MCF 10A (cell line): ENCODE measurements around the gene GNAL. TPM values are rescaled to one million over a fixed set of nuclear protein-coding genes. Genes with fewer than 3 reads are reported as not detected.

ENCODE experiments used
- BruUV-seq: library from RNA; stranded (reverse); fragments of 400-500 nt; replicated peaks from 2 replicates; lab custom pipeline; 2021; lab: Mats Ljungman, UMichigan
- CTCF ChIA-PET: fragments of 300-600 bp; sonication (Branson Sonifier 250); formaldehyde crosslinking; extraction: SDS; loops from one replicate; lab custom pipeline; 2021; ENCODE audit warnings: antibody characterized with exemption, inconsistent platforms; lab: Yijun Ruan, JAX
- POLR2A ChIA-PET: fragments of 300-600, 350-650 bp; sonication (Branson Sonifier 250); formaldehyde crosslinking; extraction: SDS; loops from one replicate; lab custom pipeline; 2020; ENCODE audit warnings: antibody characterized with exemption, inconsistent platforms; lab: Yijun Ruan, JAX
- DNase-seq: peaks from one replicate; pipeline ENCODE4 v3.0.0-alpha.2; 2018; ENCODE audit not compliant: unreplicated experiment
- H3K27ac Mint-ChIP-seq: one replicate; pipeline ENCODE4 v1.8.0; 2022; ENCODE audit warnings: mild to moderate bottlenecking, low read depth, mixed read lengths; ENCODE audit not compliant: unreplicated experiment
- H3K27me3 Mint-ChIP-seq: one replicate; pipeline ENCODE4 v1.8.0; 2022; ENCODE audit warnings: mixed read lengths; ENCODE audit not compliant: insufficient read depth, unreplicated experiment
- H3K36me3 Mint-ChIP-seq: one replicate; pipeline ENCODE4 v1.8.0; 2022; ENCODE audit warnings: mild to moderate bottlenecking, moderate library complexity, mixed read lengths; ENCODE audit not compliant: insufficient read depth, unreplicated experiment
- H3K4me1 Mint-ChIP-seq: one replicate; pipeline ENCODE4 v1.8.0; 2022; ENCODE audit warnings: mixed read lengths; ENCODE audit not compliant: insufficient read depth, unreplicated experiment
- H3K4me3 Mint-ChIP-seq: one replicate; pipeline ENCODE4 v1.8.0; 2022; ENCODE audit warnings: mild to moderate bottlenecking, moderate library complexity, mixed read lengths; ENCODE audit not compliant: unreplicated experiment
- H3K9me3 Mint-ChIP-seq: one replicate; pipeline ENCODE4 v1.8.0; 2022; ENCODE audit warnings: mixed read lengths; ENCODE audit not compliant: unreplicated experiment
- intact Hi-C: fragments of 100-400 bp; cut with micrococcal nuclease; formaldehyde crosslinking; loops from 2 replicates; pipeline ENCODE4 v1.14.1; 2022
- total RNA-seq: library from RNA; stranded (reverse); gene quantifications from 2 replicates; pipeline ENCODE4 v1.2.3, GENCODE V29; 2022
- TF ChIP-seq, protein P1 (sequence below): fragments of 200-600 bp; IDR thresholded peaks from one replicate; pipeline ENCODE4 v1.8.0; 2022; ENCODE audit warnings: antibody characterized with exemption, mild to moderate bottlenecking; ENCODE audit not compliant: unreplicated experiment

Gene GNAL
- total RNA-seq, 1 experiment from 2014 or later, result 1.6 TPM

GRCh38 chr18:11801573-11801972 lies 112.5 kb downstream of the GNAL start:
- BruUV-seq, result no TSS peak
- no peak for DNase-seq
- ChIA-PET CTCF (no interaction called here), POLR2A (no interaction called here)
- no peak overlapping the region for H3K4me3 Mint-ChIP-seq
- TF ChIP-seq, protein P1, sequence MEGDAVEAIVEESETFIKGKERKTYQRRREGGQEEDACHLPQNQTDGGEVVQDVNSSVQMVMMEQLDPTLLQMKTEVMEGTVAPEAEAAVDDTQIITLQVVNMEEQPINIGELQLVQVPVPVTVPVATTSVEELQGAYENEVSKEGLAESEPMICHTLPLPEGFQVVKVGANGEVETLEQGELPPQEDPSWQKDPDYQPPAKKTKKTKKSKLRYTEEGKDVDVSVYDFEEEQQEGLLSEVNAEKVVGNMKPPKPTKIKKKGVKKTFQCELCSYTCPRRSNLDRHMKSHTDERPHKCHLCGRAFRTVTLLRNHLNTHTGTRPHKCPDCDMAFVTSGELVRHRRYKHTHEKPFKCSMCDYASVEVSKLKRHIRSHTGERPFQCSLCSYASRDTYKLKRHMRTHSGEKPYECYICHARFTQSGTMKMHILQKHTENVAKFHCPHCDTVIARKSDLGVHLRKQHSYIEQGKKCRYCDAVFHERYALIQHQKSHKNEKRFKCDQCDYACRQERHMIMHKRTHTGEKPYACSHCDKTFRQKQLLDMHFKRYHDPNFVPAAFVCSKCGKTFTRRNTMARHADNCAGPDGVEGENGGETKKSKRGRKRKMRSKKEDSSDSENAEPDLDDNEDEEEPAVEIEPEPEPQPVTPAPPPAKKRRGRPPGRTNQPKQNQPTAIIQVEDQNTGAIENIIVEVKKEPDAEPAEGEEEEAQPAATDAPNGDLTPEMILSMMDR, result no peak
- intact Hi-C loops, result no loop called here
- no peaks in the 10 kb centered on the region for H3K4me1 Mint-ChIP-seq
- peaks cover 42% of the 10 kb centered on the region for H3K27me3 Mint-ChIP-seq
- no peak overlapping the region for H3K27ac Mint-ChIP-seq
- H3K9me3 Mint-ChIP-seq, result no peaks in the 10 kb centered on the region
- no peaks in the 10 kb centered on the region for H3K36me3 Mint-ChIP-seq

GRCh38 chr18:11802158-11802557 lies 113.1 kb downstream of the GNAL start:
- intact Hi-C loops, result no loop called here
- Mint-ChIP-seq H3K4me3 (no peak overlapping the region), H3K4me1 (peaks cover 4% of the 10 kb centered on the region), H3K36me3 (no peaks in the 10 kb centered on the region), H3K9me3 (no peaks in the 10 kb centered on the region), H3K27me3 (peaks cover 42% of the 10 kb centered on the region), H3K27ac (no peak overlapping the region)
- CTCF ChIA-PET, result interaction anchor here (0.6 to 0.8 kb wide), 2 partner anchors 74 to 222 kb away, joined by 3 read pairs; no protein-coding TSS in a partner anchor
- DNase-seq, result no peak
- TF ChIP-seq, protein P1, result no peak
- no TSS peak for BruUV-seq
- POLR2A ChIA-PET, result no interaction called here

DNA sequence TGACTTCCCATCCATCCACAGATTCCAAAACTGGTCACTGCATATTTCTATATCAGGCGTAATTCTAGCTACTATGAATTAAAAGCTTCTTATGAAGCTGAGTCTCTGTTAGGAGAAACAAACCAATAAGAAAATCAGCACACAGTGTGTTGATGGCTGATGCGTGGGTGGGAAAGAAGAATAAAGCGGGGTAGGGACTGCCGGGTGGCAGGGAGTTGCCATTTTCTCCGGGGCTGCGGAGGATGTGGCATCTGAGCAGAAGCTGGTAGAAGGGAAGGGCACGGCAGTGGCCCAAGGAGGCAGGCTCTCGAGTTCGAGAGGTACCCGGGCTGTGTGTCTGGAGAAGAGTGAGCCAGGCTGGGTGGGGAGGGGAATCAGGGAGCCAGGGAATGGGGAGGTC lies 113.5 kb downstream of the GNAL start:
- TF ChIP-seq, protein P1, result no peak
- H3K27ac Mint-ChIP-seq, result no peak overlapping the region
- H3K4me1 Mint-ChIP-seq, result peaks cover 8% of the 10 kb centered on the region
- H3K9me3 Mint-ChIP-seq, result no peaks in the 10 kb centered on the region
- intact Hi-C loops, result no loop called here
- ChIA-PET POLR2A (no interaction called here), CTCF (interaction anchor here (0.6 to 0.8 kb wide), 2 partner anchors 74 to 222 kb away, joined by 3 read pairs; no protein-coding TSS in a partner anchor)
- no peak overlapping the region for H3K4me3 Mint-ChIP-seq
- DNase-seq, result no peak
- H3K27me3 Mint-ChIP-seq, result peaks cover 42% of the 10 kb centered on the region
- no peaks in the 10 kb centered on the region for H3K36me3 Mint-ChIP-seq
- no TSS peak for BruUV-seq

- Mint-ChIP-seq H3K4me3 (no peak overlapping the region), H3K4me1 (peaks cover 15% of the 10 kb centered on the region), H3K9me3 (no peaks in the 10 kb centered on the region), H3K27ac (no peak overlapping the region), H3K27me3 (peaks cover 38% of the 10 kb centered on the region), H3K36me3 (no peaks in the 10 kb centered on the region)
- BruUV-seq, result no TSS peak
- no peak for DNase-seq
- TF ChIP-seq, protein P1, result no peak
- CTCF ChIA-PET, result interaction anchor here (0.6 kb wide), 2 partner anchors 26 to 1236 kb away, joined by 3 to 4 read pairs; no protein-coding TSS in a partner anchor
- POLR2A ChIA-PET, result interaction anchor here (1.0 to 2.2 kb wide), 3 partner anchors 14 to 43 kb away, joined by 3 to 6 read pairs (median 5); no protein-coding TSS in a partner anchor
- intact Hi-C loops, result no loop called here
These were observed 118.2 kb downstream of the GNAL start for GRCh38 chr18:11807233-11807632.
